GM19035 (cell line): ENCODE results near the gene TMEM214.

Experiments
- ATAC-seq: cut with Tn5 transposase; IDR thresholded peaks from one replicate; pipeline ENCODE4 v1.9.1; 2021; ENCODE audit not compliant: unreplicated experiment

TMEM214 gene

GRCh38 chr2:27032495-27033252 is at the start of gene TMEM214:
TMEM214 (plus strand) TSS chr2:27032965; CDS start chr2:27033016, 51 bp downstream.
- ATAC-seq = peak; percentile 95

GRCh38 chr2:26983746-26984145 is 49.0 kb upstream of the TMEM214 start:
- ATAC-seq = no peak

- ATAC-seq = no peak
These were observed 47.0 kb upstream of the TMEM214 start for GRCh38 chr2:26985807-26986206.

- no peak for ATAC-seq
These were observed 46.2 kb upstream of the TMEM214 start for GRCh38 chr2:26986576-26986975.

GRCh38 chr2:26988058-26988860 is 44.5 kb upstream of the TMEM214 start:
- ATAC-seq = no peak

- ATAC-seq = no peak
These were observed 43.6 kb upstream of the TMEM214 start for GRCh38 chr2:26989156-26989555.

GRCh38 chr2:26991717-26992116 is 41.0 kb upstream of the TMEM214 start:
- no peak for ATAC-seq

GRCh38 chr2:26993768-26994167 is 39.0 kb upstream of the TMEM214 start:
- ATAC-seq = no peak

- ATAC-seq = no peak
These were observed 37.8 kb upstream of the TMEM214 start for GRCh38 chr2:26994983-26995382.

GRCh38 chr2:26997394-26997793 is 35.4 kb upstream of the TMEM214 start:
- no peak for ATAC-seq

- no peak for ATAC-seq
These were observed 34.4 kb upstream of the TMEM214 start for GRCh38 chr2:26998323-26998722.

GRCh38 chr2:27000228-27000627 is 32.5 kb upstream of the TMEM214 start:
- no peak for ATAC-seq

- no peak for ATAC-seq
These were observed 31.8 kb upstream of the TMEM214 start for GRCh38 chr2:27000995-27001394.

- no peak for ATAC-seq
These were observed 30.8 kb upstream of the TMEM214 start for GRCh38 chr2:27001950-27002349.

GRCh38 chr2:27003007-27003406 is 29.8 kb upstream of the TMEM214 start:
- ATAC-seq = no peak

- no peak for ATAC-seq
These were observed 28.9 kb upstream of the TMEM214 start for GRCh38 chr2:27003857-27004256.

- no peak for ATAC-seq
These were observed 26.0 kb upstream of the TMEM214 start for GRCh38 chr2:27006602-27007415.

- ATAC-seq = no peak
These were observed 25.1 kb upstream of the TMEM214 start for GRCh38 chr2:27007416-27008374.

GRCh38 chr2:27008678-27009077 is 24.1 kb upstream of the TMEM214 start:
- no peak for ATAC-seq

- ATAC-seq = no peak
These were observed 23.7 kb upstream of the TMEM214 start for GRCh38 chr2:27009083-27009482.
